ENCODE results near the gene ECI1.

ECI1 gene

DNA sequence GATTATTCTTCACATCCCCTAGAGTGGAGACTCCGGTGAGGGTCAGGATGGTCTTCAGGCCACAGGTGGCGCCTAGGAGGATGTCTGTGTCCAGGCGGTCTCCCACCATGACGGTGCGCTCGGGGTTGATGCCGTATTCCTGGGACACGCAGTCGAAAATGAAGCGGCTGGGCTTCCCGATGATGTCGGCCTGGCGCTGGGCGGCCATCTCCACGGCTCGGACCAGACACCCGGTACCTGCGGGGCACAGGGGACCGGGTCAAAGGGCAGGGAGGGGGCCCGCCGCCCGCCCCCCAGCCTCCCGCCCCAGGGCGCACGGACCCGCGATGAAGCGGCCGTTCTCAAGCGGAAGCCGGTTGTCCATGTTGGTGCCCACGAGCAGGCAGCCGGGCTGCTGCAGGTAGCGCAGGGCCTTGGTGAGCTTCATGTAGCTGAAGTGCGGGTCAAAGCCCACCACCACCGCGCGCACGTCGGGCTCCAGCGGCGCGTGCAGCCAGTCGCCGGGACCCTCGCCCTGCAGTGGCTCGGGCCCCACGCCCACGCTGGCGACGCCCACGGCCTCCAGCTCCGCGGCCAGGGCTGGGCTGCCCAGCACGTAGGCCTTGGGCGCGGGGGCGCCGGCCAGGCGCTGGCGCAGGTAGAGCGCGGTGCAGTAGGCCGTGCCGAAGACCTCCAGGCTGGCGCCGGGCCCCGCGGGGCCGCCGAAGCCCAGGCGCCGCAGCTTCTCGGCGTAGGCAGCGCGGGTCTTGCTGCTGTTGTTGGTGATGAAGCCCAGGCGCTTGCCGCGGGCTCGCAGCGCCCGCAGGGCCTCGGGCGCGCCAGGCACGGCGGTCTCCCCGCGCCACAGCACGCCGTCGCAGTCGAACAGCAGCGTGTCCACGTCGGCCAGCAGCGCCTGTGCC, 37.3 kb downstream of the ECI1 start:
- peak overlapping the region; percentile 95 for H3K4me3 ChIP-seq (ENCODE audit: low read depth, low read length)

DNA sequence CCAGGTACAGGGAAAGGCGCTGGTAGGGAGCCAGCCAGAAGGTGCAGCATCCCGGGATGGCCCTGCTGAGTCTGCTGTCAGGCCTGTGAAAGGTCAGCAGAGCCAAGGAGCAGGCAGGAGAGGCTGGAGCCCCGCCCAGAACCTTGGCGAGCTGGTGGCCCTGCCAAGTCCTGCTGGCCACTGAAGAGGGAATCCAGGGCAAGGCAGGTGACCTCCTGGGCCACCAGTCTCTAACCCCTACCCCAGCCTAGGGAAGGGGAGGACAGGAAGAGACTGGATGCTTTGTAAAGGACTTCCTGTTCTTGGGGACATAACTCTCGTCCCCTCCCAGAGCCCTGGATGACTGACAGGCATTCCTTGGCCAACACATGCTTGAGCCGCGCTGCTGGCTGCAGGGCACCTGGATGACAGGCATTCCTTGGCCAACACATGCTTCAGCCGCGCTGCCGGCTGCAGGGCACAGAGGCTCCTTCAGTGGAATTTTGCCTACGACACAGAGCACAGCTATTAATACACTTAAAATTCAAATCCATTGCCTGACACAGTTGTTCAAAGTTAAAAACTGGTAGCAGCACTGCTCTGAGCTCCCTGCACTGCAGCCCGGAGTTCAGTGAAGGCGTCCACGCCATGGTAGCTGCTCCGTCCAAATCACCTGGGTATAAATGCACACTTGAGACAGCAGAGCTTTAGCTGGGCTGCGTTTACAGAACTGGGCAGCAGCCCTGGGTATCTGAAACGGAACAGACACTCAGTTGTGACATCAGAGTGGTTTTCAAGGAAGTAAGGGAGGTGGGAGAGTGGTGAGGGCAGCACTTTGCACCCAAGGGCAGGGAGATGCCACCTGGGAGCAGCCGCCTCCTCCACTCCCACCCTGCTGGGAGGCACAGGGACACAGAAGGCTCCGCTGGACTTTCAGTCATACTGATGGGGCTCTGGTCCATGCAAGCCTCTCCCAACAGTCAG, 38.7 kb downstream of the ECI1 start:
- DNase-seq (ENCODE audit: low read depth): peak; percentile 76
- peak overlapping the region; percentile 95 for H3K4me3 ChIP-seq (ENCODE audit: low read depth, low read length)
- TF ChIP-seq, protein P1, sequence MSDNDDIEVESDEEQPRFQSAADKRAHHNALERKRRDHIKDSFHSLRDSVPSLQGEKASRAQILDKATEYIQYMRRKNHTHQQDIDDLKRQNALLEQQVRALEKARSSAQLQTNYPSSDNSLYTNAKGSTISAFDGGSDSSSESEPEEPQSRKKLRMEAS (IDR thresholded peaks at IDR 0.05; ENCODE audit: low read depth, low read length): 0 out of 2 replicates have a peak, but pooled peaks have one; percentile 10
- TF ChIP-seq, protein P2, sequence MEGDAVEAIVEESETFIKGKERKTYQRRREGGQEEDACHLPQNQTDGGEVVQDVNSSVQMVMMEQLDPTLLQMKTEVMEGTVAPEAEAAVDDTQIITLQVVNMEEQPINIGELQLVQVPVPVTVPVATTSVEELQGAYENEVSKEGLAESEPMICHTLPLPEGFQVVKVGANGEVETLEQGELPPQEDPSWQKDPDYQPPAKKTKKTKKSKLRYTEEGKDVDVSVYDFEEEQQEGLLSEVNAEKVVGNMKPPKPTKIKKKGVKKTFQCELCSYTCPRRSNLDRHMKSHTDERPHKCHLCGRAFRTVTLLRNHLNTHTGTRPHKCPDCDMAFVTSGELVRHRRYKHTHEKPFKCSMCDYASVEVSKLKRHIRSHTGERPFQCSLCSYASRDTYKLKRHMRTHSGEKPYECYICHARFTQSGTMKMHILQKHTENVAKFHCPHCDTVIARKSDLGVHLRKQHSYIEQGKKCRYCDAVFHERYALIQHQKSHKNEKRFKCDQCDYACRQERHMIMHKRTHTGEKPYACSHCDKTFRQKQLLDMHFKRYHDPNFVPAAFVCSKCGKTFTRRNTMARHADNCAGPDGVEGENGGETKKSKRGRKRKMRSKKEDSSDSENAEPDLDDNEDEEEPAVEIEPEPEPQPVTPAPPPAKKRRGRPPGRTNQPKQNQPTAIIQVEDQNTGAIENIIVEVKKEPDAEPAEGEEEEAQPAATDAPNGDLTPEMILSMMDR (IDR thresholded peaks at IDR 0.05; ENCODE audit: low read depth, low read length): no peak
- TF ChIP-seq POLR2A (IDR thresholded peaks at IDR 0.05; ENCODE audit: extremely low read depth, insufficient read length) (no peak), MYC (IDR thresholded peaks at IDR 0.05; ENCODE audit: low read depth, low read length) (peak; percentile 17; the same call in 1 of the 2 replicates)

More for the DNA sequence above, 37.3 kb downstream of the ECI1 start:
- TF ChIP-seq MYC (IDR thresholded peaks at IDR 0.05; ENCODE audit: low read depth, low read length): no peak
- TF ChIP-seq, protein P1 (IDR thresholded peaks at IDR 0.05; ENCODE audit: low read depth, low read length): no peak
- peak; percentile 38 for TF ChIP-seq POLR2A (IDR thresholded peaks at IDR 0.05; ENCODE audit: extremely low read depth, insufficient read length)
- DNase-seq (ENCODE audit: low read depth): peak; percentile 51

DNA sequence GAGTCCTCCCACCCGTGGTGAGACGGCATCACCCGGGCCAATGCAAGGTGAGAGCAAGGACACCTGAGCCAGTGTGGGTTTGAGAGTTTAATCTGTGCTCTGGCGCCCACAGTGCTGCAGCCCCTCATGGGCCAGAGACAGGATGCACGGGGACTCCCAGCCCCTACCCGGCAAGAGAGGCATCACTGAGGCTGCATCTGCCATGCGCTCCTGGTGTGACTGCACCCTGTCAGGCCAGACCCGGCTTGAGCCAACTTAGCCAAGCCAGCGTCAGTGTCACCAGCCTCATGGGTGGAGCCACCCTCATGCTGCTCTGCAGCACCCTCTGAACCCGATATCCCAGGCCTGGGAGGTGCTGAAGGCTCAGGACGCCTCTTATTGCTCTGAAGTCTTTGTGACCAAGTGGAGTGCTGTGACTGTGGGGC, 39.5 kb downstream of the ECI1 start:
- peak overlapping the region; percentile 95 for H3K4me3 ChIP-seq (ENCODE audit: low read depth, low read length)
- TF ChIP-seq, protein P2 (IDR thresholded peaks at IDR 0.05; ENCODE audit: low read depth, low read length): no peak
- DNase-seq (ENCODE audit: low read depth): no peak

DNA sequence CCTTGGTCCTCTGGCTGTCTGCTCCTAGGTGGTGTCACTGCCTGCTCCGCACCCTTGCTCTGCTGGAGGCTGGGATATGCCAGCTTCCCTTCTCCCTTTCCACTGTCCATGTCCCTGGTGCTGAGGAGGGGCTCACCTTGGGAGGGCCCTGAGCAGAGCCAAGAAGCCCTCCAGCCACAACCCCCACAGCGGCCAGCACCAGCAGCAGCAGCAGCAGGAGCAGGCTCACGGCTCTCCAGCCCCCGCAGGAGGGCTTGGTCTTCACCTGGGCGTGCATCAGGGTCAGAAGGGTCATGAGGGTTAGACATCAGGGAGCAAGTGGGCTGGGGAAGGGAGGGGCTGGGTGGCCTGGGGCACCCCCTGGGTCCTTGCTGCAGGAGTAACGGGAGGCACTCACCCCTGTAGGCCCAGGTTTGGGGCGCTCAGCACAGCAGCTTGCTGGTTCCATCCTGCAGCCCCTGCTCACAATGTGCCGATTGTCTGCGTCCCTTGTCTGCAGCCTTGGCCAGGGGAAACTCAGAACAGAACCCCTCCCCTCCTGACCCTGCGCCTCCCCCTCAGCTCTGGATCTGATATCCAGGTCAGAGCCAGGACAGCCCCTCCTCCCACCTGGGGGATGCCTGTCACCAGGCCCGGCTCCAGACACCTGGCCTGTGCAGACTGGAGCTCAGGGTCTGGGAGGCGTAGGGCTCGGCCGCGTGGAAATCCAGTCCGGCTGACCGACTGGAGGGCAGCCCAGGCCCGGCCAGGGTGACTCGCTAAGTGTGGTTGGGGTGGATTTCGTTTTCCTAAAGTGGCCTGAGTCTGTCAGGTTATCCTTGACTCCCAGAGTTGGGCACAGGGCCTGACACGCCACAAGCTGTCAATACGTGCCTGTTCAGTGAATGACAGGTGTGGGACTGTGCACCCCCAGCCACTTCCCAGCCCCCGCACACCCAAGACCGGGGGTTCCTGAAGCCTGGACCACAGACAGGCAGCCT, 40.7 kb downstream of the ECI1 start, which contains the start of gene BRICD5:
Gene BRICD5 (minus strand): TSS at position 478 of the 980 bp plus-strand sequence. CDS start 30 bp downstream, at position 448.
- H3K4me3 ChIP-seq (ENCODE audit: low read depth, low read length): no peak within 1 kb of the TSS
- TF ChIP-seq, protein P1 (IDR thresholded peaks at IDR 0.05; ENCODE audit: low read depth, low read length): no peak
- TF ChIP-seq, protein P2 (IDR thresholded peaks at IDR 0.05; ENCODE audit: low read depth, low read length): no peak
- TF ChIP-seq MYC (IDR thresholded peaks at IDR 0.05; ENCODE audit: low read depth, low read length) (no peak), POLR2A (IDR thresholded peaks at IDR 0.05; ENCODE audit: extremely low read depth, insufficient read length) (peak; percentile 3)
- no peak for DNase-seq (ENCODE audit: low read depth)

DNA sequence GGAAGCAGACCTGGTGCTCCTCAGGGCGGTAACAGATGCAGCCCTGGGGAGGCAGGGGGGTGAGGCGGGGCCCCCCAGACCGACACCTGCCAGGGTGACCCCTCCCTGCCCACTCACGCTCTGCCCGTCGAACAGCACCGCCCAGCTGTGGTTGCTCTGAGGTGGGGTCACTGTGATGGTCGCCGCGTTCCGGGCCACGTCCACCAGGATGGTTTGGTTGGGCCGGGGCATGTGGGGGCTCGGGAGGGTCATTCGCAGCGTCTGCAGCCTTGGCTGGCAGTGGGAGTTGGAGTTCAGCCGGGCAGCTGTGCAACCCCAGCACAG, 41.4 kb downstream of the ECI1 start:
- no peak for DNase-seq (ENCODE audit: low read depth)
- H3K4me3 ChIP-seq (ENCODE audit: low read depth, low read length): no peak overlapping the region
- TF ChIP-seq POLR2A (IDR thresholded peaks at IDR 0.05; ENCODE audit: extremely low read depth, insufficient read length) (no peak), MYC (IDR thresholded peaks at IDR 0.05; ENCODE audit: low read depth, low read length) (no peak)
- TF ChIP-seq, protein P1 (IDR thresholded peaks at IDR 0.05; ENCODE audit: low read depth, low read length): no peak
- TF ChIP-seq, protein P2 (IDR thresholded peaks at IDR 0.05; ENCODE audit: low read depth, low read length): no peak
